H1 (cell line): ENCODE measurements around the gene SEMA3G.

Source experiments
- EP300 ChIP-seq, 2 experiments: IDR thresholded peaks; 1 replicate in 1 of 2; 2 replicates in 1 of 2; pipeline ENCODE4 v1.6.1; 2011 to 2012; ENCODE audit warnings: low read depth in 2 of 2, low read length in 2 of 2, mild to moderate bottlenecking in 2 of 2, borderline replicate concordance in 1 of 2, inconsistent platforms in 1 of 2, moderate library complexity in 1 of 2
- JUN ChIP-seq: IDR thresholded peaks from 2 replicates; pipeline ENCODE4 v1.6.1; 2011; ENCODE audit warnings: low read depth, mild to moderate bottlenecking, improper control_type of control experiment, low read length
- KDM4A ChIP-seq: IDR thresholded peaks from one replicate; pipeline ENCODE4 v1.7.1; 2012; ENCODE audit warnings: low read depth, mild to moderate bottlenecking, moderate library complexity, low read length, inconsistent platforms; ENCODE audit not compliant: severe bottlenecking
- POLR2A ChIP-seq, 2 experiments: IDR thresholded peaks; 1 replicate in 1 of 2; 2 replicates in 1 of 2; pipeline ENCODE4 v1.6.1; 2011; ENCODE audit warnings: low read depth in 2 of 2, low read length in 2 of 2, mild to moderate bottlenecking in 2 of 2; ENCODE audit errors: control extremely low read depth in 1 of 2
- RAD21 ChIP-seq, 2 experiments: IDR thresholded peaks in 1 of 2; conservative IDR thresholded peaks in 1 of 2; 2 replicates each; pipeline ENCODE4 v1.6.1; 2011; ENCODE audit warnings: low read depth in 2 of 2, low read length in 2 of 2, improper control_type of control experiment in 1 of 2, inconsistent platforms in 1 of 2, mild to moderate bottlenecking in 1 of 2, moderate library complexity in 1 of 2
- SUZ12 ChIP-seq: fragments of 200-600 bp; sonication (generic); IDR thresholded peaks from 2 replicates; pipeline ENCODE4 v1.6.1; 2012; ENCODE audit warnings: mild to moderate bottlenecking, inconsistent platforms, low read length, moderate library complexity, mixed read lengths
- TF ChIP-seq, protein P1 (sequence below), 3 experiments: IDR thresholded peaks; 1 replicate in 2 of 3; 2 replicates in 1 of 3; pipeline versions ENCODE4 v1.5.1 to v1.6.1; 2011; ENCODE audit warnings: low read length in 3 of 3, mild to moderate bottlenecking in 3 of 3, inconsistent platforms in 2 of 3, low read depth in 1 of 3, moderate library complexity in 1 of 3; ENCODE audit not compliant: insufficient read depth in 1 of 3; ENCODE audit errors: control extremely low read depth in 1 of 3
- TF ChIP-seq, protein P2 (sequence below): IDR thresholded peaks from 2 replicates; pipeline ENCODE4 v1.6.1; 2012; ENCODE audit warnings: inconsistent platforms

DNA sequence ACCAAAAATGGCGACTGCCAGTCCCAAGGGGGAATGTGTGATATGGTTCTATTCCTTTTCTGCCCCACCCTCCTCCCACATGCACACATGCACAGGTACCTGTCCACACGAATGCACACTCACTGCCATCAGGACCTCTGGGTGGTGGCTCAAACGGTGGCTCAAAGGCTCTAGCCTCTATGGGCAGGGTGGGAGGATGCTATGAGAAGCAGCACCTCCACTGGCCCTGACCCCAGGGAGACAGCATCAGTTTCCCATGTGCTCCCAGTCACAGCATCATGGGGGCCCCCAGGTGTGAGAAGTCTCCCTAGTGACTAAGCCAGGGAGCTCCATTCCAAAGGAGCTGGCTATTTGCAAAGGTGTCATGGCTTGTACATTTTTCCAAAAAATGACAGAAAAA, 15.9 kb downstream of the SEMA3G start:
- TF ChIP-seq, protein P1, sequence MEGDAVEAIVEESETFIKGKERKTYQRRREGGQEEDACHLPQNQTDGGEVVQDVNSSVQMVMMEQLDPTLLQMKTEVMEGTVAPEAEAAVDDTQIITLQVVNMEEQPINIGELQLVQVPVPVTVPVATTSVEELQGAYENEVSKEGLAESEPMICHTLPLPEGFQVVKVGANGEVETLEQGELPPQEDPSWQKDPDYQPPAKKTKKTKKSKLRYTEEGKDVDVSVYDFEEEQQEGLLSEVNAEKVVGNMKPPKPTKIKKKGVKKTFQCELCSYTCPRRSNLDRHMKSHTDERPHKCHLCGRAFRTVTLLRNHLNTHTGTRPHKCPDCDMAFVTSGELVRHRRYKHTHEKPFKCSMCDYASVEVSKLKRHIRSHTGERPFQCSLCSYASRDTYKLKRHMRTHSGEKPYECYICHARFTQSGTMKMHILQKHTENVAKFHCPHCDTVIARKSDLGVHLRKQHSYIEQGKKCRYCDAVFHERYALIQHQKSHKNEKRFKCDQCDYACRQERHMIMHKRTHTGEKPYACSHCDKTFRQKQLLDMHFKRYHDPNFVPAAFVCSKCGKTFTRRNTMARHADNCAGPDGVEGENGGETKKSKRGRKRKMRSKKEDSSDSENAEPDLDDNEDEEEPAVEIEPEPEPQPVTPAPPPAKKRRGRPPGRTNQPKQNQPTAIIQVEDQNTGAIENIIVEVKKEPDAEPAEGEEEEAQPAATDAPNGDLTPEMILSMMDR (IDR thresholded peaks at IDR 0.05; ENCODE audit: control extremely low read depth in 1 of 3, insufficient read depth in 1 of 3, low read depth in 1 of 3, low read length in 3 of 3) = no peak
- TF ChIP-seq JUN = no peak
- no peak for TF ChIP-seq POLR2A (IDR thresholded peaks at IDR 0.05; ENCODE audit: control extremely low read depth in 1 of 2, low read depth in 2 of 2, low read length in 2 of 2)
- no peak for TF ChIP-seq KDM4A
- no peak for TF ChIP-seq RAD21 (IDR thresholded peaks at IDR 0.05 in 1 of 2, conservative IDR thresholded peaks at IDR 0.05 in 1 of 2; ENCODE audit: low read depth in 2 of 2, low read length in 2 of 2)
- TF ChIP-seq, protein P2, sequence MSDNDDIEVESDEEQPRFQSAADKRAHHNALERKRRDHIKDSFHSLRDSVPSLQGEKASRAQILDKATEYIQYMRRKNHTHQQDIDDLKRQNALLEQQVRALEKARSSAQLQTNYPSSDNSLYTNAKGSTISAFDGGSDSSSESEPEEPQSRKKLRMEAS = no peak
- no peak for TF ChIP-seq SUZ12
- no peak for TF ChIP-seq EP300 (IDR thresholded peaks at IDR 0.05; ENCODE audit: borderline replicate concordance in 1 of 2, low read depth in 2 of 2, low read length in 2 of 2)
